NCI-H82 (cell line): ENCODE data around the gene ACD.

Experiments
- DNase-seq: peaks from one replicate; lab custom pipeline; 2025; lab: John Stamatoyannopoulos, UW

ACD gene

GRCh38 chr16:67647681-67648080, 12.4 kb downstream of the ACD start:
- DNase-seq, result no peak

- no peak for DNase-seq
Observed at GRCh38 chr16:67647111-67647651, 12.9 kb downstream of the ACD start.

DNA sequence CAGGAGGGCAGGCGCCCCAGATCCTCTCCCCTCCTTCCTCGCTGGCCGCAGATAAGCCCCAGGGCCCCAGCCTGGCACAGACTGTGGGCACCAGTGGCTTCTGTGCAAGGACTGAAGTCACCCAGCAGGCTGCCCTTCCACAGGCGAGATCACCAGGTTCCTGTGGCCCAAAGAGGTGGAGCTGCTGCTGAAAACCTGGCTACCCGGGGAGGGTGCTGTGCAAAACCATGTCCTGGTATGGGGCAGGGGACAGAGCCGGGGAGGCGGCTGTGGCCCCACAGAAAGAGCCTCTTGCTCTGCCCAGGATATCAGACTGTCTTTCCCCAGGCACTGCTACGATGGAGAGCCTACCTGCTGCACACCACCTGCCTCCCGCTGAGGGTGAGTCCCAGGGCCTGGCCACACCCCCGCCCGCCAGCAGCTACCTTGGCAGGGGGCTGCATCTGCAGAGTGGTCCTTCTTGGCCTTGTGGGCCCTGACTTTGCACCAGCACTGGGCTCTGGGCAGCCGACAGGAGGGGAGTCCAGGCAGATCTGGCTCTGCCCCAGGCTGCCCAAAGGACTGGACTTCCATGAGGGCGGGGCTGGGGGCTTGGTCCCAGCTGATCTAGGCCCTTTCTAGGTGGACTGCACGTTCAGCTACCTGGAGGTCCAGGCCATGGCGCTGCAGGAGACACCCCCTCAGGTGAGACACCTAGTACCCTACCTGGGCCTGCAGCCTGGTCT, 14.5 kb downstream of the ACD start:
- no peak for DNase-seq

GRCh38 chr16:67644038-67644437, 16.0 kb downstream of the ACD start:
- no peak for DNase-seq

DNA sequence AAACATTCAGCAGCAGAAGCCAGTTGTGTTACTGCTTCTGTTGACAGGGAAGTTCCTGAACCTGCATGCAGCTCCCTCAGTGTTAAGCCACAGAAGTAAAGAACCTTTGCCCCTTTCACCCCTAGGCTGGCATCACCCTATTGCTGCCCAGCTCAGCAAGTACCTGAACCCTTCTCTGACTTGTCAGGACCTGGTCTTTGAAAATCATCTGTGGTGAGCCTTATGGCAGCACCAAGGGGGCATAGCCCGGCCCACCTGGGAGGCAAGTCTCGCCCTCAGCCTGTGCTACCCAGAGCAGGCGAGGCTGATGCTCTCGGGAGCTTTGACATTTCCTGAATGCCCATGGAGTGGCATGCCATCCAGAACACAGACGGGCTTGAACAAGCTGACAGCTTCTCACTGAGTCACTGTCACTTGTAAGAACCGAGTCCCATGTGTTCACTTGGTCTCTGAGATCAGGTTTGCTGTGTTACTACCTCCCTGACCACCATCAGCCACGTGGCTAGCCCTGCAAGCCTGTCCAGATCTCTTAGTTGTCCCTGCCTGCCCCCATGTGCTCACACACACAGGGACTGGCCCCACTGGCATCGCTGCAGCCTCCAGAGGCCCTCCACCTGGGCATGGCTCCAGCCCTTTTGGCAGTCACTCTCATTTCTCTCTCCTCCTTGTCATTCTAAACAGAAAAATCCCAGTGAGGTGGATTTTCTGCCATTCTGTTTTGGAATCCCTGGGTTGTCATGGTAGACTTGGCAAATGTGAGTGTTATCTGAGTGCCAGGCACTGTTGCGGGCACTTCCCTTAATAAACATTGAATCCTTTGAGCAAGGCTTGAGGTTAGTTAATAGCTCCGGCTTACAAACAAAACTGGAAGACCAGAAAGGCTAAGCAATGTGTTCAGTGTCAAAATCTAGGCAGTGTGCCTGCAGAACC, 18.0 kb downstream of the ACD start:
- no peak for DNase-seq

DNA sequence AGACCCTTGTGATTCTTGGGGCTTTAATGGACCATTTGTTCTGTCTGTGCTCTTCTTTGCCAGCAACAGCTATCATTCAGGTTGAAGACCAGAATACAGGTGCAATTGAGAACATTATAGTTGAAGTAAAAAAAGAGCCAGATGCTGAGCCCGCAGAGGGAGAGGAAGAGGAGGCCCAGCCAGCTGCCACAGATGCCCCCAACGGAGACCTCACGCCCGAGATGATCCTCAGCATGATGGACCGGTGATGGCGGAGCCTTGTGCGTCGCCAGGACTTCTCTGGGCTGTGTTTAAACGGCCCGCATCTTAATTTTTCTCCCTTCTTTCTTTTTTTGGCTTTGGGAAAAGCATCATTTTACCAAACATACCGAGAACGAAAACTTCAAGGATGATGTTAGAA, 22.4 kb downstream of the ACD start:
- DNase-seq, result no peak

GRCh38 chr16:67636713-67637112, 23.3 kb downstream of the ACD start:
- DNase-seq, result no peak

DNA sequence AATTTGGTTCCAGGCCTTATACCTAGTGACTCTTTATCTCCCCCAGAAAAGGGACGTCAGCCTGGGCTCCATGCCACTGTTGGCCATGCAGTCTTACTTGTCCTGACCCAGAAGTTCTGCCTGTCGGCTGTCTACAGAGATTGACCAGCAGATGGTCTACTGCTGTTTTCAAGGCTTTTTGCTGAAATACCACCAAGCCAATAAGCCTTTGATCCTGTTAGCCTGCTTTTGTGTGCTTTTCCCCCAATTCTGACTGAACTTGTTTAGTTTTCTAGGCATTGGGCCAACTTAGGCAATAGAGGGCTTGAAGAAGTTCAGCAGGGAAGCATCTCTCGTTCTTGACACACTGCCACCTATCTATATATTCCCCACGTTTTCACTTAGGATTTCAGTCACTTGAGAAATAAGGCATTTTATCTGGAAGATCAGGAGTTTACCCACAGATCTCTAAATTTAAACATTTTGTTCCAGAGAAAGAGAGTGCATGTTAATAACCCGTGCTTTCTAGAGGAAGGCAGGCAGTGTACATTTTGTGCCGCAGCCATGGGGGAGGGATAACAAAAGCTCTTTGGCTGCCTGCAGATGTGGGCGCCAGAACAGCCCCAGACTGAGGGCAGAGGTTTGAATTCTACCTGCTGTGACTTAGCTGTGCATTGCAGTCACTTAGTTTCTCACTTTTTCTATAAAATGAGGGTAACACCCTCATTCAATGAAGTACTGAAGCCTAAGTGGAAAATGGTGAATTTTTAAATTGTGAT, 27.5 kb downstream of the ACD start:
- DNase-seq, result no peak

- no peak for DNase-seq
Observed at GRCh38 chr16:67628216-67628615, 31.8 kb downstream of the ACD start.

DNA sequence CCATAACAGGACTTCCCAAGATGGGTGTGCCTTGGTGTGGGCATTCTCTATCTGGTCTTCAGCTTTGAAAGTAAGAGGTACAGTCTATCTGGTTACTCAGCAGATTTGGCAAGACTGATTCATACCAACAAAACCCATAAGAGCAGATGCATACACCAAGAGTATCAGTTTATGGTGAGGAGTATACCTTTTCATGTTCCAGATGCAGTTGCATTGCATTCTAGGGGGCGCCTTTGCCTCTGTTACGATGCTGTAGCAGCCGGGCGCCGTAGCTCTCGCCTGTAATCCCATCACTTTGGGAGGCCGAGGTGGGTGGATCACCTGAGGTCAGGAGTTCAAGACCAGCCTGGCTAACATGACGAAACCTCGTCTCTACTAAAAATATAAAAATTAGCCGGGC, 46.3 kb downstream of the ACD start:
- DNase-seq, result peak; percentile 42

- no peak for DNase-seq
Observed at GRCh38 chr16:67608364-67608763, 51.7 kb downstream of the ACD start.
